SK-N-SH (cell line): Measurements from ENCODE around the gene TPCN2. TPM values are rescaled to one million over a fixed set of nuclear protein-coding genes. Genes with fewer than 3 reads are reported as not detected.

ENCODE experiments used
- CTCF ChIA-PET: fragments of 300-600, 350-600 bp; formaldehyde crosslinking; extraction: SDS; loops from one replicate; lab custom pipeline; 2021; lab: Yijun Ruan, JAX
- POLR2A ChIA-PET: fragments of 350-600 bp; sonication (Branson Sonifier 250); formaldehyde crosslinking; extraction: SDS; loops from one replicate; lab custom pipeline; 2020; ENCODE audit warnings: antibody characterized with exemption, inconsistent platforms; lab: Yijun Ruan, JAX
- DNase-seq: peaks from one replicate; pipeline ENCODE4 v3.0.0; 2012
- H2AFZ ChIP-seq: fragments of 200-600 bp; sonication (generic); 2 replicates; pipeline ENCODE4 v1.8.1; 2016; ENCODE audit warnings: antibody characterized with exemption, mild to moderate bottlenecking, low read depth
- H3F3A ChIP-seq: fragments of 200-600 bp; sonication (generic); replicated peaks from 2 replicates; pipeline ENCODE3; 2016; ENCODE audit warnings: antibody characterized with exemption, mild to moderate bottlenecking; ENCODE audit not compliant: insufficient read depth
- H3K27ac ChIP-seq, 2 experiments: fragments of 200-500 bp in 1 of 2; fragments of 200-600 bp in 1 of 2; sonication (Bioruptor generic) in 1 of 2; sonication (generic), shearing (Covaris generic) in 1 of 2; 2 replicates each; pipeline versions ENCODE4 v1.5.1 to v1.6.1; 2014 to 2016; ENCODE audit warnings: low read depth in 2 of 2, inconsistent platforms in 1 of 2, low read length in 1 of 2, mild to moderate bottlenecking in 1 of 2, mixed read lengths in 1 of 2
- H3K27me3 ChIP-seq: fragments of 200-600 bp; sonication (generic), shearing (Covaris generic); 2 replicates; pipeline ENCODE4 v1.6.1; 2016; ENCODE audit warnings: mixed run types; ENCODE audit not compliant: insufficient read depth
- H3K36me3 ChIP-seq, 2 experiments: fragments of 200-500 bp in 1 of 2; fragments of 200-600 bp in 1 of 2; sonication (Bioruptor generic) in 1 of 2; sonication (generic) in 1 of 2; replicated peaks in 1 of 2; 2 replicates each; pipeline versions ENCODE3 to v1.5.1; 2014 to 2016; ENCODE audit warnings: low read length in 1 of 2, mild to moderate bottlenecking in 1 of 2; ENCODE audit not compliant: insufficient read depth in 2 of 2, control insufficient read depth in 1 of 2
- H3K4me1 ChIP-seq, 2 experiments: fragments of 200-500 bp in 1 of 2; fragments of 200-600 bp in 1 of 2; sonication (Bioruptor generic) in 1 of 2; sonication (generic), shearing (Covaris generic) in 1 of 2; 2 replicates each; pipeline versions ENCODE4 v1.5.1 to v1.6.1; 2014 to 2016; ENCODE audit warnings: low read depth in 1 of 2, low read length in 1 of 2, mixed run types in 1 of 2; ENCODE audit not compliant: insufficient read depth in 2 of 2, control insufficient read depth in 1 of 2
- H3K4me2 ChIP-seq: fragments of 200-600 bp; sonication (generic), shearing (Covaris generic); 2 replicates; pipeline ENCODE4 v1.6.1; 2017; ENCODE audit warnings: mixed run types
- H3K4me3 ChIP-seq, 2 experiments: fragments of 200-500 bp in 1 of 2; fragments of 200-600 bp in 1 of 2; sonication (Bioruptor generic) in 1 of 2; sonication (generic), shearing (Covaris generic) in 1 of 2; 2 replicates each; pipeline versions ENCODE4 v1.5.1 to v1.8.1; 2014 to 2016; ENCODE audit warnings: low read depth in 2 of 2, inconsistent platforms in 1 of 2, low read length in 1 of 2, mild to moderate bottlenecking in 1 of 2, mixed read lengths in 1 of 2, moderate library complexity in 1 of 2
- H3K79me2 ChIP-seq: fragments of 200-600 bp; sonication (generic); 2 replicates; pipeline ENCODE4 v1.8.1; 2017; ENCODE audit warnings: mild to moderate bottlenecking; ENCODE audit not compliant: insufficient read depth
- H3K9ac ChIP-seq: fragments of 200-600 bp; sonication (generic); 2 replicates; pipeline ENCODE4 v1.6.1; 2017; ENCODE audit warnings: mixed run types
- H3K9me2 ChIP-seq: fragments of 200-600 bp; sonication (generic); 2 replicates; pipeline ENCODE4 v1.6.1; 2017; ENCODE audit warnings: mixed run types
- H3K9me3 ChIP-seq: fragments of 200-600 bp; sonication (generic); 2 replicates; pipeline ENCODE4 v1.6.1; 2017; ENCODE audit warnings: mixed run types, mild to moderate bottlenecking, moderate library complexity
- H4K20me1 ChIP-seq: fragments of 200-600 bp; sonication (generic); 2 replicates; pipeline ENCODE4 v1.6.1; 2017; ENCODE audit warnings: mild to moderate bottlenecking, mixed run types; ENCODE audit not compliant: insufficient read depth
- FOSL2 ChIP-seq: IDR thresholded peaks from 2 replicates; pipeline ENCODE4 v1.4.0; 2012; ENCODE audit warnings: low read depth, mild to moderate bottlenecking, moderate library complexity, borderline replicate concordance
- MXI1 ChIP-seq: IDR thresholded peaks from 2 replicates; pipeline ENCODE4 v1.6.1; 2012; ENCODE audit warnings: mild to moderate bottlenecking, low read depth, low read length, improper control_type of control experiment
- NRF1 ChIP-seq: IDR thresholded peaks from 2 replicates; pipeline ENCODE4 v1.6.1; 2012; ENCODE audit warnings: low read depth, mild to moderate bottlenecking, low read length
- POLR2AphosphoS5 ChIP-seq: IDR thresholded peaks from 2 replicates; pipeline ENCODE4 v1.6.1; 2012; ENCODE audit warnings: low read depth, low read length
- SIN3A ChIP-seq: IDR thresholded peaks from 2 replicates; pipeline ENCODE4 v1.6.1; 2012; ENCODE audit warnings: low read depth, mild to moderate bottlenecking, low read length, moderate library complexity, borderline replicate concordance
- USF1 ChIP-seq: IDR thresholded peaks from 2 replicates; pipeline ENCODE4 v1.4.0; 2012; ENCODE audit warnings: low read depth, borderline replicate concordance
- YY1 ChIP-seq: IDR thresholded peaks from 2 replicates; pipeline ENCODE4 v1.4.0; 2012; ENCODE audit warnings: low read depth, mild to moderate bottlenecking
- WGBS: methylation state at CpG from one replicate; pipeline ENCODE4 v1.1.6; 2017; ENCODE audit warnings: low lambda C conversion rate; 5-methylcytosine and 5-hydroxymethylcytosine counted together
- polyA plus RNA-seq, 3 experiments: library from polyadenylated mRNA; depleted of rRNA; stranded (reverse); fragments of >200 nt; gene quantifications; 2 replicates each; pipeline ENCODE4 v1.2.3, GENCODE V29; 2012
- TF ChIP-seq, protein P1 (sequence below): IDR thresholded peaks from 2 replicates; pipeline ENCODE4 v1.4.0; 2012; ENCODE audit warnings: low read depth, borderline replicate concordance

The TPCN2 gene
- polyA plus RNA-seq, 1 of the 3 experiments (the other 2 are of a cell fraction), result 8.7 TPM

- H3K36me3 ChIP-seq, result peaks cover 0 to 4% of the 10 kb centered on the region in 2 experiments
- TF ChIP-seq FOSL2 (no peak), YY1 (no peak), SIN3A (no peak), NRF1 (no peak), MXI1 (no peak), POLR2AphosphoS5 (no peak), USF1 (no peak)
Observed at GRCh38 chr11:69071086-69071800, 22.5 kb downstream of the TPCN2 start.

GRCh38 chr11:69071956-69072355 lies 23.2 kb downstream of the TPCN2 start:
- H3K4me1 ChIP-seq, result no peaks in the 10 kb centered on the region; a peak in 1 of 4 replicates
- no peak overlapping the region for H3K27ac ChIP-seq
- TF ChIP-seq, protein P1, sequence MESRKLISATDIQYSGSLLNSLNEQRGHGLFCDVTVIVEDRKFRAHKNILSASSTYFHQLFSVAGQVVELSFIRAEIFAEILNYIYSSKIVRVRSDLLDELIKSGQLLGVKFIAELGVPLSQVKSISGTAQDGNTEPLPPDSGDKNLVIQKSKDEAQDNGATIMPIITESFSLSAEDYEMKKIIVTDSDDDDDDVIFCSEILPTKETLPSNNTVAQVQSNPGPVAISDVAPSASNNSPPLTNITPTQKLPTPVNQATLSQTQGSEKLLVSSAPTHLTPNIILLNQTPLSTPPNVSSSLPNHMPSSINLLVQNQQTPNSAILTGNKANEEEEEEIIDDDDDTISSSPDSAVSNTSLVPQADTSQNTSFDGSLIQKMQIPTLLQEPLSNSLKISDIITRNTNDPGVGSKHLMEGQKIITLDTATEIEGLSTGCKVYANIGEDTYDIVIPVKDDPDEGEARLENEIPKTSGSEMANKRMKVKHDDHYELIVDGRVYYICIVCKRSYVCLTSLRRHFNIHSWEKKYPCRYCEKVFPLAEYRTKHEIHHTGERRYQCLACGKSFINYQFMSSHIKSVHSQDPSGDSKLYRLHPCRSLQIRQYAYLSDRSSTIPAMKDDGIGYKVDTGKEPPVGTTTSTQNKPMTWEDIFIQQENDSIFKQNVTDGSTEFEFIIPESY, result no peak
- TF ChIP-seq, all 33 proteins: peak for 0
- Histone ChIP-seq H2AFZ (no peak overlapping the region), H3K9me3 (no peaks in the 10 kb centered on the region), H3K4me2 (no peak overlapping the region), H3F3A (no peaks in the 10 kb centered on the region), H3K4me3 (no peak overlapping the region), H4K20me1 (no peaks in the 10 kb centered on the region), H3K27me3 (no peaks in the 10 kb centered on the region), H3K9ac (no peak overlapping the region), H3K9me2 (no peaks in the 10 kb centered on the region), H3K79me2 (no peaks in the 10 kb centered on the region), H3K36me3 (peaks cover 0 to 4% of the 10 kb centered on the region in 2 experiments)
- ChIA-PET CTCF (no interaction called here), POLR2A (no interaction called here)
- WGBS, result 96% methylated on average over 10 of the region's 13 CpGs
- DNase-seq, result no peak

More at GRCh38 chr11:69071086-69071800, 22.5 kb downstream of the TPCN2 start:
- H3K9me2 ChIP-seq, result no peaks in the 10 kb centered on the region
- H3K4me3 ChIP-seq, result no peak overlapping the region
- no peak for DNase-seq
- no peaks in the 10 kb centered on the region for H3K79me2 ChIP-seq
- H3K4me1 ChIP-seq, result no peaks in the 10 kb centered on the region; a peak in 1 of 4 replicates
- POLR2A ChIA-PET, result no interaction called here
- CTCF ChIA-PET, result interaction anchor here (0.7 to 1.0 kb wide), 2 partner anchors 100 to 612 kb away, joined by 3 to 4 read pairs; no protein-coding TSS in a partner anchor
- H3K9me3 ChIP-seq, result no peaks in the 10 kb centered on the region
- no peak overlapping the region for H3K27ac ChIP-seq
- no peak overlapping the region for H3K9ac ChIP-seq
- WGBS, result 97% methylated on average over 10 of the region's 23 CpGs
- H3K4me2 ChIP-seq, result no peak overlapping the region
- H4K20me1 ChIP-seq, result no peaks in the 10 kb centered on the region
- no peaks in the 10 kb centered on the region for H3F3A ChIP-seq
- H2AFZ ChIP-seq, result no peak overlapping the region
- H3K27me3 ChIP-seq, result no peaks in the 10 kb centered on the region
